Neuronal stem cell (in vitro differentiated cells): ENCODE data around the gene KCNQ1.
A peak's percentile ranks its signal among the peaks of the same experiment; 100 is the strongest.

ENCODE experiments used
- DNase-seq: peaks from one replicate; pipeline ENCODE4 v3.0.0-alpha.2; 2013; ENCODE audit warnings: low spot score
- H2AFZ ChIP-seq: one replicate; pipeline ENCODE4 v1.6.1; 2013; ENCODE audit warnings: mild to moderate bottlenecking, low read length, inconsistent platforms
- H2AK5ac ChIP-seq: 2 replicates; pipeline ENCODE4 v1.6.1; 2013; ENCODE audit warnings: low read depth, mild to moderate bottlenecking, inconsistent platforms, low read length, moderate library complexity, mixed read lengths
- H2BK120ac ChIP-seq: 2 replicates; pipeline ENCODE4 v1.6.1; 2013; ENCODE audit warnings: low read depth, mild to moderate bottlenecking, inconsistent platforms, low read length, moderate library complexity, mixed read lengths
- H2BK12ac ChIP-seq: one replicate; pipeline ENCODE4 v1.6.1; 2013; ENCODE audit warnings: low read length, inconsistent platforms
- H2BK15ac ChIP-seq: 2 replicates; pipeline ENCODE4 v1.6.1; 2013; ENCODE audit warnings: mild to moderate bottlenecking, low read length, inconsistent platforms, mixed read lengths
- H2BK5ac ChIP-seq: one replicate; pipeline ENCODE4 v1.6.1; 2013; ENCODE audit warnings: inconsistent platforms, mild to moderate bottlenecking, low read length, moderate library complexity
- H3K14ac ChIP-seq: one replicate; pipeline ENCODE4 v1.6.1; 2013; ENCODE audit warnings: low read length, inconsistent platforms
- H3K18ac ChIP-seq: 2 replicates; pipeline ENCODE4 v1.6.1; 2013; ENCODE audit warnings: low read length, inconsistent platforms
- H3K23ac ChIP-seq: 2 replicates; pipeline ENCODE4 v1.6.1; 2013; ENCODE audit warnings: low read depth, mild to moderate bottlenecking, mixed read lengths, low read length, inconsistent platforms; ENCODE audit not compliant: poor library complexity
- H3K27ac ChIP-seq: replicated peaks from 3 replicates; pipeline ENCODE4 v1.5.1; 2013; ENCODE audit warnings: low read length, inconsistent platforms
- H3K27me3 ChIP-seq, 3 experiments: 2 replicates each; pipeline ENCODE4 v1.6.1; 2013; ENCODE audit warnings: low read length in 3 of 3, mild to moderate bottlenecking in 2 of 3, inconsistent platforms in 1 of 3, low read depth in 1 of 3, mixed read lengths in 1 of 3, moderate library complexity in 1 of 3; ENCODE audit not compliant: control insufficient read depth in 3 of 3, insufficient read depth in 3 of 3
- H3K36me3 ChIP-seq, 2 donors: replicated peaks in 1 of 2; 2 replicates each; pipeline ENCODE4 v1.6.1; 2013; ENCODE audit warnings: low read length in 2 of 2; ENCODE audit not compliant: control insufficient read depth in 2 of 2, insufficient read depth in 2 of 2
- H3K4ac ChIP-seq: 2 replicates; pipeline ENCODE4 v1.6.1; 2013; ENCODE audit warnings: inconsistent platforms, mild to moderate bottlenecking, low read length, moderate library complexity
- H3K4me1 ChIP-seq, 2 donors: 1 replicate in 1 of 2; 2 replicates in 1 of 2; pipeline ENCODE4 v1.6.1; 2013; ENCODE audit warnings: low read length in 2 of 2, low read depth in 1 of 2; ENCODE audit not compliant: control insufficient read depth in 2 of 2, insufficient read depth in 1 of 2
- H3K4me2 ChIP-seq: one replicate; pipeline ENCODE4 v1.6.1; 2013; ENCODE audit warnings: mild to moderate bottlenecking, low read length, inconsistent platforms; ENCODE audit not compliant: insufficient read depth, poor library complexity, severe bottlenecking
- H3K4me3 ChIP-seq, 2 donors: 2 replicates each; pipeline ENCODE4 v1.5.1; 2013; ENCODE audit warnings: low read length in 2 of 2, mild to moderate bottlenecking in 2 of 2, inconsistent platforms in 1 of 2, moderate library complexity in 1 of 2
- H3K79me1 ChIP-seq: one replicate; pipeline ENCODE4 v1.6.1; 2013; ENCODE audit warnings: low read depth, mild to moderate bottlenecking, inconsistent platforms, low read length, moderate library complexity
- H3K9ac ChIP-seq: one replicate; pipeline ENCODE4 v1.6.1; 2013; ENCODE audit warnings: mild to moderate bottlenecking, low read depth, low read length, inconsistent platforms; ENCODE audit not compliant: poor library complexity
- H3K9me3 ChIP-seq, 2 donors: replicated peaks in 1 of 2; 2 replicates each; pipeline versions ENCODE3 to v1.6.1; 2013; ENCODE audit warnings: low read length in 2 of 2, mild to moderate bottlenecking in 2 of 2, inconsistent platforms in 1 of 2, low read depth in 1 of 2, mixed read lengths in 1 of 2, moderate library complexity in 1 of 2; ENCODE audit not compliant: control insufficient read depth in 2 of 2, insufficient read depth in 1 of 2
- H4K8ac ChIP-seq: one replicate; pipeline ENCODE4 v1.6.1; 2013; ENCODE audit warnings: low read depth, mild to moderate bottlenecking, inconsistent platforms, low read length, moderate library complexity
- H4K91ac ChIP-seq: one replicate; pipeline ENCODE4 v1.6.1; 2013; ENCODE audit warnings: low read length, low read depth, mild to moderate bottlenecking, inconsistent platforms; ENCODE audit not compliant: poor library complexity
- WGBS, 2 donors: extraction: QIAGEN DNeasy Blood & Tissue Kit; methylation state at CpG; one replicate each; pipeline ENCODE4 v1.1.7; 2013; ENCODE audit warnings: missing lambda C conversion rate in 2 of 2, mixed read lengths in 1 of 2; ENCODE audit not compliant: insufficient read length in 2 of 2, insufficient replicate concordance in 1 of 2; ENCODE audit errors: extremely low coverage in 2 of 2; 5-methylcytosine and 5-hydroxymethylcytosine counted together

The KCNQ1 gene

GRCh38 chr11:2699531-2700414 is 255.0 kb downstream of the KCNQ1 start, which contains the start of gene KCNQ1OT1:
Gene KCNQ1OT1 (minus strand): TSS chr11:2699994.
- Histone ChIP-seq H3K4me2 (peak within 1 kb of the TSS; percentile 72), H2AK5ac (peak within 1 kb of the TSS; percentile 56), H2AFZ (peak within 1 kb of the TSS; percentile 85), H3K4me3 (peak within 1 kb of the TSS; percentile 63 to 84), H3K36me3 (no peaks in the 10 kb centered on the region), H3K4ac (no peak within 1 kb of the TSS), H3K4me1 (peaks cover 15 to 23% of the 10 kb centered on the region in 2 donors), H4K8ac (peak within 1 kb of the TSS; percentile 76), H4K91ac (no peak within 1 kb of the TSS), H3K27me3 (peaks cover 0 to 17% (median 5%) of the 10 kb centered on the region in 3 experiments), H3K9me3 (peaks cover 0 to 1% of the 10 kb centered on the region in 2 donors), H3K9ac (peak within 1 kb of the TSS; percentile 78), H3K14ac (peak within 1 kb of the TSS; percentile 90), H2BK12ac (peak within 1 kb of the TSS; percentile 11), H3K23ac (peak within 1 kb of the TSS; percentile 89), H2BK120ac (no peak within 1 kb of the TSS), H3K18ac (peak within 1 kb of the TSS; percentile 94), H2BK5ac (peak within 1 kb of the TSS; percentile 68), H3K79me1 (no peaks in the 10 kb centered on the region), H2BK15ac (peak within 1 kb of the TSS; percentile 63), H3K27ac (no peak within 1 kb of the TSS)
- no CpG with 5 or more reads among the region's 98 CpGs for WGBS, 2 donors
- peak; percentile 84 for DNase-seq

- Histone ChIP-seq H3K9me3 (peaks cover 0 to 2% of the 10 kb centered on the region in 2 donors), H3K79me1 (no peaks in the 10 kb centered on the region), H3K23ac (peak overlapping the region; percentile 89), H2AFZ (peak overlapping the region; percentile 85), H3K4me3 (peak overlapping the region; percentile 63 to 83), H3K18ac (peak overlapping the region; percentile 94), H3K4ac (no peak overlapping the region), H3K36me3 (no peaks in the 10 kb centered on the region), H4K8ac (peak overlapping the region; percentile 76), H3K27me3 (peaks cover 0 to 14% (median 12%) of the 10 kb centered on the region in 3 experiments), H2AK5ac (peak overlapping the region; percentile 56), H2BK5ac (peak overlapping the region; percentile 68), H3K27ac (no peak overlapping the region), H3K4me1 (peaks cover 15 to 23% of the 10 kb centered on the region in 2 donors), H2BK12ac (peak overlapping the region; percentile 11), H2BK15ac (peak overlapping the region; percentile 63), H3K9ac (peak overlapping the region; percentile 68), H3K4me2 (peak overlapping the region; percentile 72), H3K14ac (peak overlapping the region; percentile 90), H4K91ac (no peak overlapping the region), H2BK120ac (no peak overlapping the region)
- no CpG with 5 or more reads among the region's 52 CpGs for WGBS, 2 donors
- peak; percentile 51 for DNase-seq
Observed at GRCh38 chr11:2700415-2701211, 255.8 kb downstream of the KCNQ1 start.

GRCh38 chr11:2701230-2701629 is 256.4 kb downstream of the KCNQ1 start:
- H3K4me2 ChIP-seq = no peak overlapping the region
- H4K8ac ChIP-seq = no peak overlapping the region
- no peak overlapping the region for H3K4ac ChIP-seq
- H2AFZ ChIP-seq = peak overlapping the region; percentile 85
- no peak overlapping the region for H2BK120ac ChIP-seq
- H3K4me3 ChIP-seq = peak overlapping the region in 1 of 2 donors; percentile 63
- H3K14ac ChIP-seq = no peak overlapping the region
- DNase-seq = no peak
- no peak overlapping the region for H2BK15ac ChIP-seq
- peak overlapping the region; percentile 25 for H2AK5ac ChIP-seq
- peaks cover 0 to 2% of the 10 kb centered on the region in 2 donors for H3K9me3 ChIP-seq
- H3K27ac ChIP-seq = no peak overlapping the region
- H2BK5ac ChIP-seq = no peak overlapping the region
- no CpG with 5 or more reads among the region's 7 CpGs for WGBS, 2 donors
- no peak overlapping the region for H3K9ac ChIP-seq
- H3K27me3 ChIP-seq = peaks cover 0 to 19% (median 12%) of the 10 kb centered on the region in 3 experiments
- no peaks in the 10 kb centered on the region for H3K36me3 ChIP-seq
- peak overlapping the region; percentile 49 for H3K18ac ChIP-seq
- H4K91ac ChIP-seq = no peak overlapping the region
- no peak overlapping the region for H2BK12ac ChIP-seq
- H3K23ac ChIP-seq = no peak overlapping the region
- H3K4me1 ChIP-seq = peaks cover 15 to 23% of the 10 kb centered on the region in 2 donors
- no peaks in the 10 kb centered on the region for H3K79me1 ChIP-seq
